Sigmoid colon (tissue), 7 donors: ENCODE results near the gene TBC1D19. TPM values are rescaled to one million over a fixed set of nuclear protein-coding genes. Genes with fewer than 3 reads are reported as not detected.
A peak's percentile ranks its signal among the peaks of the same experiment; 100 is the strongest.

ENCODE experiments used
- DNase-seq: peaks from one replicate; pipeline ENCODE4 v3.0.0-alpha.2; 2019
- H3K27ac ChIP-seq, 4 donors: fragments of 200-600 bp; sonication (generic); one replicate each; pipeline ENCODE4 v1.5.1; 2016 to 2019; ENCODE audit warnings: mild to moderate bottlenecking in 1 of 4
- H3K27me3 ChIP-seq, 3 donors: fragments of 200-600 bp; sonication (generic); one replicate each; pipeline ENCODE4 v1.5.1; 2019; ENCODE audit warnings: mild to moderate bottlenecking in 1 of 3
- H3K36me3 ChIP-seq, 4 donors: fragments of 200-600 bp; sonication (generic); one replicate each; pipeline ENCODE4 v1.5.1; 2016 to 2019
- H3K4me1 ChIP-seq, 4 donors: fragments of 200-600 bp; sonication (generic); one replicate each; pipeline ENCODE4 v1.5.1; 2017 to 2019
- H3K4me3 ChIP-seq, 4 donors: fragments of 200-600 bp; sonication (generic); one replicate each; pipeline ENCODE4 v1.5.1; 2017 to 2019; ENCODE audit warnings: mild to moderate bottlenecking in 2 of 4, moderate library complexity in 1 of 4
- H3K9me3 ChIP-seq, 4 donors: fragments of 200-600 bp in 3 of 4; sonication (generic) in 3 of 4; one replicate each; pipeline versions ENCODE4 v1.5.1 to v1.6.1; 2013 to 2019
- EP300 ChIP-seq, 4 donors: sonication (generic); formaldehyde crosslinking; IDR thresholded peaks; one replicate each; pipeline ENCODE4 v1.6.1; 2017; ENCODE audit warnings: antibody characterized with exemption in 4 of 4
- POLR2A ChIP-seq, 2 donors: fragments of 450-650 bp; IDR thresholded peaks; one replicate each; pipeline ENCODE4 v1.6.1; 2016; ENCODE audit warnings: antibody characterized with exemption in 2 of 2, mild to moderate bottlenecking in 2 of 2, moderate library complexity in 2 of 2
- POLR2AphosphoS5 ChIP-seq, 4 donors: sonication (generic); formaldehyde crosslinking; IDR thresholded peaks; one replicate each; pipeline ENCODE4 v1.6.1; 2017; ENCODE audit warnings: antibody characterized with exemption in 4 of 4
- WGBS, 2 donors: extraction: QIAGEN DNeasy Blood & Tissue Kit; methylation state at CpG; one replicate each; pipeline ENCODE4 v1.1.7; 2013; 5-methylcytosine and 5-hydroxymethylcytosine counted together
- intact Hi-C: fragments of 100-400 bp; cut with DNase I; formaldehyde crosslinking; loops from one replicate; pipeline ENCODE4 v1.15.1; 2023
- polyA plus RNA-seq, 3 donors: library from polyadenylated mRNA; stranded (reverse); fragments of 200-250 nt; gene quantifications; one replicate each; pipeline ENCODE4 v1.2.3, GENCODE V29; 2013
- total RNA-seq, 4 donors: library from RNA; depleted of rRNA; stranded (reverse); fragments of >200 nt; gene quantifications; one replicate each; pipeline ENCODE4 v1.1.0, GENCODE V29; 2016
- TF ChIP-seq, protein P1 (sequence below), 4 experiments: fragments of 450-650 bp in 3 of 4; fragments of 200-600 bp in 1 of 4; IDR thresholded peaks; one replicate each; pipeline ENCODE4 v1.5.1; 2016 to 2019; ENCODE audit warnings: antibody characterized with exemption in 4 of 4, mild to moderate bottlenecking in 3 of 4, moderate library complexity in 2 of 4
- donor health status: healthy with polysubstance abuse.
- donor health status: Bipolar disorder and iron deficiency.
- donor health status: healthy.

TBC1D19 gene
- total and polyA plus RNA-seq, 7 donors: 1.4 to 31.8 (median 21.6) TPM

DNA sequence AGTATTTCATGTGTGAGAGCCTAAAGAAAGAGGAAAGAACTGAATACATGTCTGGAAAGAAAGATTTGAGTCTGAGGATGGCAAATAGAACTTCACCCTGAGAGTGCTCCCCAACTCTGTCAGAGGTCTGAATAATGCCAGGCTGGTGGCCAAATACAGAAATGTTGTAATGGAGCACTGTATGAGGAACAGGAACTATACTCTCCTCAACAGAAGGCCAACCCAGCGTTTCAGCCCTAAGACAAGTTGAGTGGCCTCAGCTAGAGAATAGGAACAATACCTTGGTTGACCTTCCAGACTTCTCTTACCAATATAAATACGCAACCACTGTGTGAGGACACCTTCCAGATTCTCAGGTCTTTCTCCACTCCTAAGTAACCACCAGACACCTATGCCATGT lies 182.3 kb downstream of the TBC1D19 start:
- H3K36me3 ChIP-seq: peaks cover 0 to 9% (median 0%) of the 10 kb centered on the region in 4 donors

GRCh38 chr4:26772096-26772873 lies 188.4 kb downstream of the TBC1D19 start:
- H3K36me3 ChIP-seq: peaks cover 0 to 36% (median 9%) of the 10 kb centered on the region in 4 donors
- intact Hi-C loops: no loop called here
- WGBS, 2 donors: 91 to 94% methylated on average over 5 of the region's 5 CpGs

More for the DNA sequence above, 182.3 kb downstream of the TBC1D19 start:
- no peaks in the 10 kb centered on the region for H3K9me3 ChIP-seq
- H3K4me1 ChIP-seq: no peaks in the 10 kb centered on the region
- H3K27me3 ChIP-seq: no peaks in the 10 kb centered on the region
- intact Hi-C loops: no loop called here
- no peak overlapping the region for H3K4me3 ChIP-seq
- TF ChIP-seq POLR2AphosphoS5 (IDR thresholded peaks at IDR 0.05) (no peak), EP300 (IDR thresholded peaks at IDR 0.05) (no peak), POLR2A (IDR thresholded peaks at IDR 0.05) (no peak)
- TF ChIP-seq, protein P1, sequence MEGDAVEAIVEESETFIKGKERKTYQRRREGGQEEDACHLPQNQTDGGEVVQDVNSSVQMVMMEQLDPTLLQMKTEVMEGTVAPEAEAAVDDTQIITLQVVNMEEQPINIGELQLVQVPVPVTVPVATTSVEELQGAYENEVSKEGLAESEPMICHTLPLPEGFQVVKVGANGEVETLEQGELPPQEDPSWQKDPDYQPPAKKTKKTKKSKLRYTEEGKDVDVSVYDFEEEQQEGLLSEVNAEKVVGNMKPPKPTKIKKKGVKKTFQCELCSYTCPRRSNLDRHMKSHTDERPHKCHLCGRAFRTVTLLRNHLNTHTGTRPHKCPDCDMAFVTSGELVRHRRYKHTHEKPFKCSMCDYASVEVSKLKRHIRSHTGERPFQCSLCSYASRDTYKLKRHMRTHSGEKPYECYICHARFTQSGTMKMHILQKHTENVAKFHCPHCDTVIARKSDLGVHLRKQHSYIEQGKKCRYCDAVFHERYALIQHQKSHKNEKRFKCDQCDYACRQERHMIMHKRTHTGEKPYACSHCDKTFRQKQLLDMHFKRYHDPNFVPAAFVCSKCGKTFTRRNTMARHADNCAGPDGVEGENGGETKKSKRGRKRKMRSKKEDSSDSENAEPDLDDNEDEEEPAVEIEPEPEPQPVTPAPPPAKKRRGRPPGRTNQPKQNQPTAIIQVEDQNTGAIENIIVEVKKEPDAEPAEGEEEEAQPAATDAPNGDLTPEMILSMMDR (IDR thresholded peaks at IDR 0.05): no peak
- no peak for DNase-seq
- no peak overlapping the region for H3K27ac ChIP-seq
- 75 to 92% methylated on average over 2 of the region's 2 CpGs for WGBS, 2 donors

DNA sequence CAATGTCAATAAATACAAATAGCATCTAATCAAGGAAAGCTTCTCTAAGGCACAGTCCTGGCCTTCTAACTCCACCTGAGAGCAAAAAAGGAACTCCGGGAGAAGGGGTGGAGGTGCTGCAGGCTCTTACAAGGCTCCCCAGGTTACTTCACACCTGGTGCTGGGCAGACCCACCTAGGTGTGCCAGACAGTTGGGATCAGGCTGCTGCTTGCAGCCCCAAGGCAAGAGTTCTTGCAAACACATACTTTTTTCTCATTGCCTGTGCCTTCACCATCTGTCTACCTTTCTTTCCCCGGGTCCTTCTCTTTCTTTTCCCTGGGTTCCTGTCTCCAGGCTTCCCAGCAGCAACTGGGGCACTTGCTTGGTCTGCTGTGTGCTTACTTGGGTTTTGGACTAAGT lies 195.3 kb downstream of the TBC1D19 start:
- TF ChIP-seq, protein P1 (IDR thresholded peaks at IDR 0.05): no peak
- TF ChIP-seq POLR2A (IDR thresholded peaks at IDR 0.05) (no peak), EP300 (IDR thresholded peaks at IDR 0.05) (no peak), POLR2AphosphoS5 (IDR thresholded peaks at IDR 0.05) (no peak)
- 98 to 99% methylated on average over 2 of the region's 2 CpGs for WGBS, 2 donors
- Histone ChIP-seq H3K27ac (peak overlapping the region in 2 of 4 donors; percentile 26 to 40), H3K36me3 (peaks cover 0 to 10% (median under 1%) of the 10 kb centered on the region in 4 donors), H3K27me3 (no peaks in the 10 kb centered on the region), H3K4me3 (no peak overlapping the region), H3K4me1 (peaks cover 0 to 16% (median 12%) of the 10 kb centered on the region in 4 donors), H3K9me3 (peaks cover 0 to 6% (median 0%) of the 10 kb centered on the region in 4 donors)
- no peak for DNase-seq
- intact Hi-C loops: no loop called here

More at GRCh38 chr4:26772096-26772873, 188.4 kb downstream of the TBC1D19 start:
- H3K9me3 ChIP-seq: peaks cover 0 to 13% (median 6%) of the 10 kb centered on the region in 4 donors
- TF ChIP-seq POLR2AphosphoS5 (IDR thresholded peaks at IDR 0.05) (no peak), POLR2A (IDR thresholded peaks at IDR 0.05) (no peak), EP300 (IDR thresholded peaks at IDR 0.05) (no peak)
- TF ChIP-seq, protein P1 (IDR thresholded peaks at IDR 0.05): no peak
- no peak overlapping the region for H3K4me3 ChIP-seq
- H3K27me3 ChIP-seq: no peaks in the 10 kb centered on the region
- DNase-seq: no peak
- H3K4me1 ChIP-seq: no peaks in the 10 kb centered on the region
- no peak overlapping the region for H3K27ac ChIP-seq

DNA sequence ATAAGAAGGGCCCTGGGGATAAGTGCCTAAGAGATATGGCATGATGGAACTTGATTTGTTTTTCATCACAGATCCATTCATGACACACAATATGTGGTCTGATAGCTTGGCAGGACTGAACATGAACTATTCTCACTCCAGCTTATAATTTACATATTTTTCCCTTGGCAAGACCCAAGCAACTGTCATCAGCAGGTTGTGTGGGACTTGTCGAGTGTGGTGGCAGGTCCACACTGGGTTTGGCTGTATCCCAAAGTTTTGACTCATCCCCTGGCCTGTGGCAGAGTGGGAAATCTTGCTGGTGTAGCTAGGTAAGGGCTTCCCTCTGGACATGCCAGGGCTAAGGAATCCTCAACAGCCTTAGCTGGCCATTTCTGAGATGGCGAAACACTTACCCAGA lies 195.8 kb downstream of the TBC1D19 start:
- intact Hi-C loops: no loop called here
- H3K36me3 ChIP-seq: peaks cover 0 to 6% (median 0%) of the 10 kb centered on the region in 4 donors
- WGBS, 2 donors: 90 to 96% methylated on average over 2 of the region's 2 CpGs
- DNase-seq: no peak
- TF ChIP-seq, protein P1 (IDR thresholded peaks at IDR 0.05): no peak
- TF ChIP-seq EP300 (IDR thresholded peaks at IDR 0.05) (no peak), POLR2AphosphoS5 (IDR thresholded peaks at IDR 0.05) (peak in 2 of 4 donors; percentile 36 to 38), POLR2A (IDR thresholded peaks at IDR 0.05) (no peak)
- H3K9me3 ChIP-seq: peaks cover 0 to 2% (median 0%) of the 10 kb centered on the region in 4 donors
- peak overlapping the region in 2 of 4 donors; percentile 26 to 40 for H3K27ac ChIP-seq
- no peak overlapping the region for H3K4me3 ChIP-seq
- no peaks in the 10 kb centered on the region for H3K27me3 ChIP-seq
- peaks cover 0 to 16% (median 12%) of the 10 kb centered on the region in 4 donors for H3K4me1 ChIP-seq
